HG03103 (cell line): Measurements from ENCODE around the gene LRRC55.

ENCODE experiments used
- ATAC-seq: cut with Tn5 transposase; IDR thresholded peaks from one replicate; pipeline ENCODE4 v1.9.1; 2021; ENCODE audit warnings: low read depth; ENCODE audit not compliant: unreplicated experiment

LRRC55 gene

DNA sequence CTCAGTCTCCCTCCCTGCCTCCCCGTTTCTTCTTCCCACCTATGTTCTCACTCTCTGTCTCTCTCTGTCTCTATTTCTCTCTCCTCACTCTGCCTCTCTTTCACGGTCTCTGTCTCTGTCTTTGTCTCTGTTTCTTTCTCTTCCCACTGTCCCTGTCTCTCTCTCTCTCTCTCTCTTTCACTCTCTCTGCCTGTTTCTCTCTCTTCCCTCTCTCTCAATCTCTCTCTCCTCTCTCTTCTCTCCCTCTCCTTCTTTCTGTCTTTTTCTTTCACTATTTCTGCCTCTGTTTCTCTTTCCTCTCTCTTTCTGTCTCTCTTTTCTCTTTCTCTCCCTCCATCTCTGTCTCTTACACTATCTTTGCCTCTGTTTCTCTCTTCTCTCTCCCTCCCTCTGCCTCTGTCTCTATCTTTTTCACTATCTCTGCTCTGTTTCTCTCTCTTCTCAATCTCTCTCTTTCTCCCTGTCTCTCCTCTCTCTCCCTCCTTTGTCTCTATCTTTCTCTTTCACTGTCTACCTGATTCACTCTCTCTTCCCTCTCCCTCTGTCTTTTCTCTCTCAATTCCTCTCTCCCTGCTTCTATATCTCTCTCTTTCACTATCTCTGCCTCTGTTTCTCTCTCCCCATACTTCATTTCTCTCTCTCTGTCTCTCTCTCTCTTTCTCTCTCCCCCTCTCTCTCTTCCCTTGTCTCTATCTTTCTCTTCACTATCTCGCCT lies 49.9 kb downstream of the LRRC55 start:
- no peak for ATAC-seq

DNA sequence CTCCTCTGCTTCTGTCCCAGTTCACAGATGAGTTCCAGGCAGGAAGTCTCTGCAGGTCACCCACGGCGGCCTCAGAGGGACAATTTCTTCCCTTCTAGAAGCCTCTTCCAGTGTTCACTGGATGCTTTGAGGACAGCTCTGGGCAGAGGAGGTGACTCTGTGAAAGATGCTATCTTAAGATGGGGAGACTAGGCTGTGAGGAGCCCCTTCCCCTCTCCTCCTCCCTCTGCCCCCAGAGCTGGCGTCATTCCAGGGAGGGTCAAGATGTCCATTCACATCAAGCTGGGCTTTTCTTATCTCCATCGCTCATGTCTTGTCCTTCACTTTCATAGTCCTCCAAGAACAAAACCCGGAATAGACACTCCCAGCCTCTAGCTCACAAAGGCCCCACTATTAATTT lies 51.9 kb downstream of the LRRC55 start:
- ATAC-seq, result no peak

DNA sequence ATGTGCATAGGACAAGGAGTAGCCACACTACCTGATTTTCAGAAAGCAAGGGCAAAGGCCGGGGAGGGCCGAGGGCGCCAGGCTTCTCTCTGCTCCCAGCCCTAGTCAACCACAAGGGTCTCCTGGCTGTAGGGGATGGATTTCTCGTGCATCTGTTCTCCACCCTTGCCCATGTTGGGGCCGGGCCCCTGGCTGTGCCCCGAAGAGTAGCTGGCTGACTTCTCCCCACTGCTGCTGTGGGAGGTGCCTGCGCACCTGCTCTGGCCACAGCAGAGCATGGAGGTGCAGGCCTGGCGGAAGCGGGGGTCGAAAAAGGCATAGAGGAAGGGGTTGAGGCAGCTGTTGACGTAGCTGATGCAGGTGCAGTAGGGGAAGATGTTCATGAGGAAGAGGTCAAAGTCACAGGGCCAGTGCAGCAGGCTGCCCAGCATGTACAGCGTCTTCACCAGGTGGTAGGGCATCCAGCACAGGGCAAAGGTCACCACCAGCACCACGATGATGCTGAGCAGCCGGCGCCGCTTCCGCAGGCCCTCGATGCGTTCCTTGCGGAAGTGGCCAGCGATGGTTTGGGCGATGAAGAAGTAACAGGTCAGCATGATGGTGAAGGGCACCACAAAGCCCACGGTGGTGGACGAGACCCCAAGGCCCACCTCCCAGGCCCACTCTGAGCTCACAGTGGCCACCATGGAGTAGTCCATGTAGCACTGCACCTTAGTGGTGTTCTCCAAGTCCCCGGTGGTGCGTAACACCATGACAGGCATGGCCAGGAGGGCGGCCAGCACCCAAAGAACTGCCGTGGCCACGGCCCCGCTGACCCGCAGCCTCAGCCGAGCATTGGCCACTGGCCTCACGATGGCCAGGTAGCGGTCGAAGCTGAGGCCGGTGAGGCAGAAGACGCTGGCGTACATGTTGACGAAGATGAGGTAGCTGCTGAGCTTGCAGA lies 54.3 kb downstream of the LRRC55 start:
- no peak for ATAC-seq

DNA sequence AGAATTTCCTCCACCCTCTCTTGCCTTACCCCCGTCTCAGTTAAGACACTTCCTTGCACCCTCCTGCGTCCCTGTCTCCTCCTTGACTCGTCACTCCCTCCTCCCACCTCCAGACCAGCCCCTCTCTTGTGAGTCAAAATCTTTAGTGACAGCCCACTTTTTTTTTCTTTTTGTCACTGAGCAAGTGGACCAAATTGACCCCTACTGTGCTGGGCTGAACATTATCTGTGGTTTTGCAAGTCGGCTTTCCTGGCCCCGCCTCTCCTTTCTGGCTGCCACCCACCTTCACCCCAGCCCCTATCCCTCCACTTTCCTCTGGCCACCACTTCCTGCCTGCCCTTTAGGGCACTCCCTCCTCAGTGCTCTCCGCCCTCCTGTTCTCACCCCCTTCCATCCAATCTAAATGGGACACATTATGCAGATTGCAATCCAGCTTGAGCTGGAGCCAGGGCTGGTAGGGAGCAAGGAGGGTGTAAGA lies 55.5 kb downstream of the LRRC55 start, which contains the start of gene APLNR:
APLNR (minus strand) TSS at position 47 of the 478 bp plus-strand sequence. CDS start 246 bp downstream, outside the sequence.
- ATAC-seq, result no peak

DNA sequence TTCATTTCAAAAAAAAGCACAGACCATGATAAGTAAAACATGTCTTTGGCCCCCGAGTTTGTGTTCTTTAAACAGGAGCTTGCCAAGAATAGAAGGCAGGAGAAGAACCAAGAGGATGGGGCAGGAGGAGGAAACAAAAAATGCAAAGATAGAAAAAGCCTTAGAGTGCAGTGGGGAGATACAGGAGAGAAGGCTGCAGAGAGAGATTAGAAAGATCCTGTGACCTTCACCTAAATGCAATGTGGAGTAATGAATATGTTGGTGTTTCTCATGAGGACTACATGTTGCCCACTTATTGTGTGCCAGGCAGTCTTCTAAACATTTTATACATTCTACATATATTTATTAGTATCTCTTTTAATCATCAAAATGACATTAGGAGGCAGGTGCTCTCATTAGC lies 57.6 kb downstream of the LRRC55 start:
- ATAC-seq, result no peak

- no peak for ATAC-seq
Observed at GRCh38 chr11:57240007-57240406, 58.3 kb downstream of the LRRC55 start.

GRCh38 chr11:57240757-57241156 lies 59.0 kb downstream of the LRRC55 start:
- no peak for ATAC-seq
